GM19035 (cell line): ENCODE results near the gene APP.

Source experiments
- ATAC-seq: cut with Tn5 transposase; IDR thresholded peaks from one replicate; pipeline ENCODE4 v1.9.1; 2021; ENCODE audit not compliant: unreplicated experiment

The APP gene

DNA sequence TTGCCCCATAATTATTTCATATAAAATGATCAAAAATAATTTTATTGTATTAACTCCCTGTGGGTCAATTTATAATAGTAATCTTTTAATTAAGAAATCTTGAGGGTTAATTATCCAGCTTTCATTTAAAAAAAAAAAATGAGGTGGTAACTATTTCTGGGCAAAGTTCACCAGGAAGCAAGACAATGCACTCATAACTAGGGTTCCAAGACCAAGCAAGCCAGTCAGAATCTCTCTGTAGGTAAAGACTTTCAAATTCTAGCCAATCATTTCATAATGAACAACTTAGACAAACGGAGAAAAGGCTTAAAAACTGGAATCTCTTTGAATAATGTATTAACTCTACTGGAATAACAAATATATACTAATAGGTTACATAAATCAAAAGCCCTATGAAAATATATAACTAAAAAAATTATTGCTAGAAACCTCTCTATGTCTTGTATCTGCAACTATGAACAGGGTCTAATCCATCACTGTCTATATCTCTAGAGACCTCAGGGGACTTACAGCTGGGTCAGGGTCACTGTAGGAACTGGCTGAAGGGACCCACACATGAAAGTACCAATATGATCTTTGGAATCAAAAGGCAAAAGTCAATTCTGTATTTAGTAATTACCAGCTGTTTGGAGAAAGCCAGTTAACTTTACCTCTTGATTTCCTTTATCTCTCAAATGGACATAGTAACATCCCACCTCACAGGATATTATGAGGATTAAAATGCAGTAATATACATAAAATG, 43.3 kb downstream of the APP start:
- no peak for ATAC-seq

DNA sequence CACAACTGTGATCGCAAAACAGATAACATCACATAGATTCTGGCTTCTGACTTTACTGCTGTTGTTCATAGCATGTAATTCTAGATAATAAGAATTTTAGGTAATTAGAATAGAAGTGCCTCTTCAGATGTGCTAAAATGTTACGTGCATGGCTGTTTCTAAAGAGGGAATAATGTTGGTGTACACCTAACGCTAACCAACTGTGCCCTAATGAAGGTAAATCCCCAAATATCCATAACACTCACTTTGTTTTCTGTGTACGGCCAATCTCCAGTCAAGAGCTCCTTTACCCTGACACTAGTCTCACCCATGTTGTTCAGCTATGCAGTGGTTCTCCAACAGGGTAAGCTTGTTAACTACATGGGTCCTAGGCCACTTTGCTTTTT, 44.4 kb downstream of the APP start:
- no peak for ATAC-seq

DNA sequence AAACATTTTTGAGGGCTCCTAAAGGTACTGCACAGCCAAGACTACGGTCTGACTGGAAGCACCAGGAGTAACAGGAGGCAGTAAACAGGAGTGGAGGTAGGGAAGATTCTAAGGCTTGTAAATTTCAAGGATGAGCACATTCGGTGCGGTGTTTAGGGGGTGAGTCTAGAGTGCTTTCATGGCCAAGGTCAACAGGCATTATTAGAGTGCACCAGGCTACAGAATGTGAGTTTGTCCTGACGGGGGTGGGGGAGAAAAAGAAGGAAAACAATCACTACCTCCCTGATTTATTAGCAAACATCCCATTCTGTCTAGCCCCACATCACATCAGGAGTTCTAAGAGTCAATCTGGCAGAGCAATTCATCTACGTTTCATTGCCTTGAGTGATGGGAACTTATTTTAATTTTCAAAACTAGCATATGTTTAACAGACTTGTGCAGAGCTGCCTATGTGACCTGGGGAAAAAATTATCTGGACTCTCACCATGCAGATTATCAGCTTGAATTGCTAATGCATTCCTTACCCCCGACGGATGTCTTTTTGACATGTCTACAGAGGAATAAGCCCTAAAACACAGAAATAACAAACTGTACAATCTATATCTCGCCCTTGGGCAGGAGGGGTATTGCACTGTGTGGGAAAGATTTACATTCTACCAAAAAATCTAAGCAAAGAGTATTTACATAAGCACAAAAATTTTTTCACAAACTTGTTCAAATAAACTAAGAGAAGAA, 45.0 kb downstream of the APP start:
- ATAC-seq, result no peak

DNA sequence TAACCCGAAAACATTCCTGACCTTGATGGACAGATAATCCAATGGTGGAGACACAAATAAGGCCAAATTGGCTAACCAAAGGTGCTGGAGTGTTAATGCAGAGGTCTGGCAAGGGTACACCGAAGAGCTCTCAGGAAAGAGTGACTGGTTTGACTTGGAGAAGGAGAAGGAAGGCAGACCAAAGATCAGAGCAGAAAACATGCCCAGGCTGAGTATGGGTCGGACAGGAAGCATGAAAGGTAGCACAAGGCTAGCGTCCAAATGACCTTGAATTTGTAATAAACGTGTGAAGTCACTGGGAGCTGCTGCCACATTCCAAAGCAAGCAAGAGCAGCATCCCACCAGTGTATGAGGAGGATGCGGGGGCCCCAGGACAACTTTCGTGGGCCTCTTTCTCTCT, 45.7 kb downstream of the APP start:
- no peak for ATAC-seq

DNA sequence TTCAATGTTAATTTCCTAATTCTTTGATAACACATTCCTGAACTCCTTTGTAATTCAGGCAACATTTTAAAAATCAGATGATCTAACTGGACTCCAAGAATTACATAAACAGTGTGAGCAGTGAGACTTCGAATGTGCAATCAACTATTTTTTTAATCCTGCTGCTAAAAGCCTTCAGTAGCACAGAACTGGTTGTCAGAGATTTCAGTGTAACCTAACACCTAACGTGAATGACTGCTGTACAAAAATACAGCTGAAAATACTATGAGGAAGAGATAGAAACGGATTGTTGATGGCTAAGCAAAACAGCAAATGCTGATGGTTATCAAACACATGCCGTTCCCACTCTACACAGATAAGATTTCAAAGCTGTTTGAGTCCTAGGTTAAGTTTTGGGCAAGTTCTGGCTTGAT, 46.1 kb downstream of the APP start:
- ATAC-seq, result no peak

DNA sequence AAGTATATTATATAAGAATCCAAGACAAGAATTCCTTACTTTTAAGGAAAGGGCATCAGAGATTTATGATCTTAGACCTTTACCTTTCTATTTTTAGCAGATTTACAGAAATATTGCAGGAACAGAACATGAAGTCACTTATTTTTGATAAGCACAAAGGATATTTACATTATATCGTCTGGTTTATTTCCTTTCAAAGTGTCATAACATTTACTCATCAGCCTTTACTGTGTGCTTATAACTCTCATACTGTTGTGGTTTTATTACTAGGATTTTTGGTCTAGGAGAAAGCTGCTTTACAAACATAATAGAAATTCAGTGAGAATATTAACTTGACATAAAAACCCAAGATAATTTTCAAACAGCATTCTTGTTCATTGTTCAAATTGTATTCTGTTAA, 47.6 kb downstream of the APP start:
- ATAC-seq, result no peak

DNA sequence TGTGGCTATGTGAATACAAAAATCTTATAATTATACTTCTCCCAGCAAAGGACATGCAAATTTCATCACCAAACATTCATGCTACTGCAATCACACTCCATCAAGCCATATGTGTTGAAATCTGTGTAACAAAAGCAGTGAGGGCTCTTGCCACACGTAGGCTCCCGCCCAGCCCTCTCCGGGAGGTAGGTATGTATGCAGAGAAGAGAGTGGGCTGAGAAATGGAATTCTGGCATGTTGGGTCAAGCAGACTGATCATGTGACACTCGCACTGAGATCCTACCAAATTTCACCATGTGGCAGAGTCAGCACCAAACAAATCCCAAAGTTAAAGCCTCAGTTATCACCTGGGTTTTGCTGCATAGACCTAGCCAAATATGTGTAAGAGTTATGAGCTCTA, 49.7 kb downstream of the APP start:
- no peak for ATAC-seq

DNA sequence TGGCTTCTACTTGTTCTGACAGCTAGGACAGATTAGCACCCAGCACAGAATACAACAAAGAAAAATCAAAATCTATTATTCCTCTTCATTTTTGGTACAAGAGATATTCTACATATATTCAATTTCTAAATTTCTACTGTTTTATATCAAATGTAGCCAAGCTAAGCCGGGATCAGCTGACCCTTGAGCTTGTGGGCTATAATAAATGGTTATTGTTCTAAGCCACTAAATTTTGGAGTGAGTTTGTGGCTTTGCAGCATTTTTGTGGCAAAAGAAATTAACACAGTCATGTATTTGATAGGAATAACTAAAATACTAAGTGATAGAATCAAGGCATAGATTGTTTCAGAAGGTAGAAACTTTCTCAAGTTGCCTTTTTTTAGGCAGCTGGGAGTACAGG, 50.7 kb downstream of the APP start:
- no peak for ATAC-seq

DNA sequence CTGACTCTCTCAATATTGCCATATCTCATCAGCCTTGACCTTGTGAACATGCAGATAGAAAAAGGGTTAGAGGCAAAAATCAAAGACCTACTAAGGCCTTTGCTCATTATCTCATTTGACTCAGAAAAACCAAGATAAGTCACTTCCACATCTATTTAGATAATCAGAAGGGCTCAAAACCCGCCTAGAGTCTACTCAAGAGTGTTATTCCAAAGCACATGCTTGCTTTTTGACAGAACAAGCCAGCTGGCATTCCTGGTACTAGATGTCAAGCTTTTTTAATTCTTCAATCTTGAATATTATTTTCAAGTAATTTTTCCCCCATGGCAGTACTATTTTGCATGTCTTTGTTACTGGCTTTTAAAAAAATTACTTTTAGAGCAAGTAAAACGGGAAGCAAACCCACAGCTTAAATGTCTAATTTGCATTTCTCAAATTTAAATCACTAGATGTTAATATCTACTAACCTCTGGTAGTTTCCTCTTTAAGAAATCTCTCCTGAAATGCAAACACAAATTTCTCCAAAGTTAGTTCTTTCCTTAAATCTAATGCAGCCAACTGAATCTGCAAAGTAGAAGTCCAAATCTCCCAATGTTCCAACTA, 51.5 kb downstream of the APP start:
- ATAC-seq, result no peak

DNA sequence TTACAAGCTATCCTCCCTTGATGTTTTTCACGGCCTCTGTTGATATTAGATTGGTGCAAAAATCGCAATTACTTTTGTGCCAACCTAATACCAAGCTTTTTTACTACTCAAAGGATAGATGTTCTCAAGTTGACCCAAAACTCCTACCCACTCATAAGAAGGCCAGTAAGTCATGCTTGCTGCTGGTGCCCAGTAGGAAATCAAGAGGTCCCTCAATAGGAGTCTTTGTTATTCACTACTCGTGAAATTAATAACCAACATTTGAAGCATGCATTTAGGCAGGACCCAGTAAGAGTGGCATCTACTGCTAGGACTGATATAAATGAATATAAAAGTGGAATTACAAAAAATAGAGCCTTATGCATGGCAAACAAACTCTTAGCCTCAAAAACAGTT, 52.6 kb downstream of the APP start:
- ATAC-seq, result no peak

DNA sequence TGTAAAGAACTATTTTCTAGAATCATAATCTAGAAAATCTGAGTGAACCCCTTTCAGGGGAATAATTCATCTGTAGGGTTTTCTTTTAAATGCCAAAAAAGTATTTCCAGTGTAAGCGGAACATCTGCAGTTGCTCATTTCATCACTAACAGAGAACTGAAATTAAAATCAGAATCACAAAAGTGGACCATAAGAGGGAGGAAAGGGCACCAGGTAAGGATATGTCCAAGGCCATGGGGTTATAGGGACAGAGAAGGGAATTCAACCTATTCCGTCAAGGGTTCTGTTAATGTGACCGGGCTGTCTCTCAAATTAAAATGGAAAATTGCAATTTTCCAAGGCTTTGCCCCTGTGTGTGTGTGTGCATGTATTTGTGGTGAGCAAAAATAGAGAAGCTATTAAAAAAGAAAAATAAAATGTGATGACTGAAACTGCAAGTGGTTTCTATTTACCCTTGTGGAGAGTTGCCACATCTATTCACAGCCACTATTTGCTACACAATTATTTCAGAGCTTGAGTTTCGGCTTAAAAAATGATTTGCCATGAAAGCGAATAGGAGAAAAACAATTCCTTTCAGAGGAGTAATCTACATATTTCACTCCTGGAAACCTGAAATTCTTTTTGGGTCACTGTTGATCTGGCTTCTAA, 53.1 kb downstream of the APP start:
- no peak for ATAC-seq

DNA sequence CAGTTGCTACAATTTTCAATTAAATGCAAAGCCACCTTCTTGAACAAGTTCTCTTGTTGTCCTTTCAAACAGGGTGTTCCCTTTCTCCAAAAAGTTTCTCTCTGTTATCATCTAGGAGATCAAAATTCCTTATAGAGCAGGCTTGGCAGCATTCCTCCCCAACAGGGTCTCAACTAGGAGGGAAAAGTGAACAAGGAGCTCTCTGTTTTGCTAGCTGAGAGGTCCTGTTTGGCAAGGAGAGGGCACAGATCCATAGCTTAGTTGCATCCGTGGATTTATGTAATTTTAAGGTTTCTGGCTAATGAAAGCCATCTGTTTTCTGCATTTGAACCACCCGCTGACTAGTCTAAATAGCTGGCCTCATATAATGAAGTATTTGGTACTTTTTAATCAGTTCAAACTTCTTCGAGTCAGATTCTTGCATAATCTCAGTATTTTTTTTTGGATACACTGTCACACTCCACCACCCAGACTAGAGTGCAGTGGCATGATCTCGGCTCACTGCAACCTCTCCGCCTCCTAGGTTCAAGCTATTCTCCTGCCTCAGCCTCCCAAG, 54.0 kb downstream of the APP start:
- ATAC-seq, result no peak

DNA sequence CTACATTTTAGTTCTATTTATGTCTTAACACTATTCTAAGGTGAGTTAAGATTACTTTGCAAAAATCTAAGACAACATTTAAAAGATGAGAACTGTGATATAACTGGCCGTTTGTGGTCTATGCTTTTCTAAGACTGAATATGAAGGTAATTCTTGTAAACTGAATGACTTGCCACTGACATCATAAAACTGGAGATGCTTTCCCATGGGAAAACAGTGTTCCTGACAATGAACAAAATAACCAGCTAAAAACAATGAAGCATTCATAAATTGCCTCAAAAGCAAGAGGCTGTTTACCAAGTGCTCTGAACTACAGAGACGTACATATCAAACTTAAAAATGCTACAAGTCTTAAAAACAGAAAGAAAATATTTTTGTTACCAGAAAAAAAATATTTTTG, 54.7 kb downstream of the APP start:
- ATAC-seq, result no peak

DNA sequence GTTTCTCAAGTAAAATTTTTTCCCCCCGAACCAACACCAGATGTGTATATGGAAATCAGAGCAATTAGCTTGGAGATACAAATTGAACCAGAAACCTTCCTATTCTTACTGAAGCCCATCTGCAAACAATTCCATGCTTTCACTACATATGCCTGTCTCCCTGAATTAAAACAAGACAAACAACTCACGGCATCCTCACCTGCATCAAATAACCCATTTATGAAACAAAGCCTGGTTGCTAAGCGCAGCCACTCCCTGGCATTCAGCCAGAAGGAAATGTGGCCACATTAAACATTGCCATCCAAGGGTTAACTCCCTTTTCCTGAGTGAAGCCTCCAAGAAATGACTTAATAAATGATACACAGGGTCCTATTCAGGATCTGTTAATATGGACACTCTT, 55.3 kb downstream of the APP start:
- no peak for ATAC-seq

DNA sequence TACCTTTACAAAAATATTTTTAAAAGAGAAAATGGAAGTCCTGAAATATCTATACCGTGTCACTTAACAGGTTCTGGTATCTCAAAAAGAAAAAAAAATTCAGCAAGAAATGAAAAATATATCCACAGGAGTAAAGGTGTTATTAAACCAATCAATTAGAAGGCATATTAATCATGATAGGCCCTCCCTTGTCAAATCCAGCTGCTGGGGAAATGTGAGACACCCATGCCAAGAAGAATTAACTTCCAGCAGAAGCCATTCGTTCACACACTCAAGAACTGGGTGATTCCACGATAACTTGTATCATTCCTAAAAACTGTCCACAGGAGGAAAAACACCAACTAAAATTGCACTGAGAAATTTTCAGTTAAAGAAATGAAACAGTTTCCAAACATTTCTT, 57.6 kb downstream of the APP start:
- ATAC-seq, result no peak

DNA sequence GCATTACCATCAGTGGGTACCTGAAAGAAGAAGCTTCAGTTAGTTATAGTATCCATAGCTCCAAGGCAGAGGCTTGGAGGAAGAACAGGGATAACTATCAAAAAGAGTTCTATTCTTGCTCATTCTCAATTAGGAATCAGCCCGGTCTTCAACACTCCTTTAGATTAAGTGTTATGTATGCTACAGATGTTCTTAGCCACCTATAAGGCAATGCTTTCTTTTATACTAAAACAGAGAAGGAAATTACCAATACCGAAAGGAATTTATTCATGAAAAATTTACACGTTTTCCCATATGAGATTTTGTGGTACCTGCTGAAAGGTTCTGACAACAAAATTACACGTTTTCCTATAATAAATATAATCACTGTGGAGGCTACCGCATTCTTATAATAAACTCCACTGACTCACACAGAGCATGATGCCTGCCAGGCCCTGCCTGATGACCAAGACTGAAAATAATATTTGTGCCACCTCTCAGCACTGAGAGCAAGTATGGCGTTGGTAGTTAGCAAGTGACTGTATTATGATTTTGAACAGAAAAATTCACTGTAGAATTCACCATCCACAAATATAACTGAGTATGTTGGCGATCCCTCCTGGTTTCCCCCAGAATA, 58.3 kb downstream of the APP start:
- no peak for ATAC-seq

DNA sequence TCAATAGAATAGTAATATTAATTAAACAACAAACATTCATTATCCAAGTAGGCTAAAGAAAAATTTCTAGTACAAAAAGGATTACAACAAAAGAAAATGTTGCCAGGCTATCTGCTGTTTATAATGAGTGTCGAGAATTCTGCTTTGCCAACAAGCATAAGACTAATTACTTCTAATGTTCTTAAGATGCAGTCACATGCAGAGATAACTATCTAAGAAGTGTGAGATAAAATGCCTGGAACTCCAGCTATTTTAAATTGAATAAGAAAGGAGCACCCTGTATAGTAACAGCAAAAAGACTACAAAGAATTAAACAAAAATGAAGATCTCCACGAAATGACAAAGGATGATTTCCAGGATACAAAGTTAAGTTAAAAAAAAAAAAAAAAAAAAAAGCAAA, 59.9 kb downstream of the APP start:
- no peak for ATAC-seq

DNA sequence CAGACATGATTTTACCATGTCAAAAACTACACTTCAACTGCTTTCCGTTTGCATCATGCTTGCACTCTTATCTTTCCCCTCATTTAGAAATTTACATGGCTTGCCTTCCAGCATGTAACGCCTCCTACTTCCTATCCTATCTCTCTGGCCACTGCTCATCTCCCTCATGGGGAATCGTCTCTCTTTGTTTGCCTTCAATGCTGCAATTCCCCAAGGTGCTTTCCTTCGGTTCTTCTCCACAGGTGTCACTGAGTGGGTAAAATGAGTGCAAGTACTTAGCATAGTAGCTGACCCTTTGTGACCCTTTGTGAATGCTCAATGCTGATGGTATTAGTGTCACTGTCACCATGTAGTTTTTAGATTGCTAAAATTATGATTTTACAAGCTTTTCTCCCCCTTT, 63.1 kb downstream of the APP start:
- no peak for ATAC-seq

DNA sequence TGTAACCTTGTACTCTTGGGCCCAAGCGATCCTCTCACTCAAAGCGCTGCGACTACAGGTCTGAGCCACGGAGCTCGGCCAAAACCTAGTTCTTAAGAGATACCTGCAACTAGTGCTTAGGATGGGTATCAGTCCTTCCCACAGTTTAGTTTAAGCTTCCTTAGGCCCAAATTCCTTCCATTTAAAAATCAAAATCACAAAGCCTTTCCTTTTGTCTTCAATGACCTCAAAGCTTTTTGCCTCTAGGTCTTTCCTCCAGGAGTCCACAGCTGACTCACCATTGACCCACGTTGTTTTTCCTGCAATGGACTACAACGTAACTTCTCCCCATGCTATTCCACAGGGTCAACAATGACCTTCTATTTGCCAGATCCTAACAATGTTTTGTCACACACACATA, 64.0 kb downstream of the APP start:
- no peak for ATAC-seq

DNA sequence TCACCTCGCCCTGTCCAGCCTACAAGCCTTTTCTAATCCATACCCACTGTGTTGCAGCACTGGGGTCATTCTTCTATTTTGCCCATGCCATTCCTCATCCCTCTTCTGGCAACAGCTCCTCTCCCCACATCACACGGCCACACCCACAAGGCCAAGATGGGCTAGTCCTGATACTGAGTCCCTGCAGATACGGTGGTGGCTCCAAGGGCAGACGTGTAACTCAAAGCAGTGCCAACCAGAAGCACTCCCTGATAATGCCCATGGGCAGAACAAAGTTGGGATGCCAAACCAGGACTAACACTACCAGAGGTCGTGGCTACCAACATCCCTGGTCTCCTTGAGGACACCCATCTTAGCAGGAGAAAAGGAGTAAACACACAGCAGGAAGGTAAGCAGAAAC, 64.8 kb downstream of the APP start:
- ATAC-seq, result no peak

DNA sequence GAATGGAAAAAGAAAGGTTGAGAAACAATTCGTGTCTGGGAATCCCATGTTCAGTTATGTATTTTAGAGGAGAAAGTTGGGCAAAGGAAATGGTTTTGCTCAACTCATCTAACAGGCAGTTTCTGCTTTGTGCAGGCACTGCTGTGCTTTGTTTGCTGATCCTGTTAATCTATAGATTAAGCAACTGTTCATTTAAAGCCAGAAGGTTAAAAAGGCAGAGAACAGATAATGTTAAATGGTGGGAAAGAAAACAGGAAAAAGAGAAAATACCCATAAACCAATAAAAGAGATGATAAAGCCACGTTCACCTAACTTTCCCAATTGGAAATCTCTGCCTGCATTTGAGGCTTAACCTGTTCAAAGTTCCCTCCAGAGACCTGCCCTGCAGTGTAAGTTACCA, 70.0 kb downstream of the APP start:
- no peak for ATAC-seq
